Measurements from ENCODE around the gene MC1R. TPM values are rescaled to one million over a fixed set of nuclear protein-coding genes. Genes with fewer than 3 reads are reported as not detected.

The MC1R gene
- total and polyA plus RNA-seq, 2 of the 8 experiments (the other 6 are each of a cell fraction or from before 2014, with no cell fraction given): 2.2 to 2.9 TPM

- H2AK5ac ChIP-seq (ENCODE audit: low read depth, low read length): no peak overlapping the region
- FAIRE-seq (no peak), DNase-seq (ENCODE audit: low read depth in 1 of 2, low spot score in 2 of 2) (no peak)
- H2AFZ ChIP-seq (ENCODE audit: low read length): no peak overlapping the region
- CTCF ChIA-PET (ENCODE audit: partially characterized antibody): interaction anchor here (0.7 to 5.9 kb wide), 7 partner anchors 10 to 165 kb away, joined by 3 to 70 read pairs (median 4); partner anchors contain the start of genes MC1R and TUBB3
- no peaks in the 10 kb centered on the region for H3K79me2 ChIP-seq (ENCODE audit: control insufficient read depth in 1 of 2, insufficient read depth in 2 of 2, low read length in 2 of 2)
- no peak overlapping the region for H3K27ac ChIP-seq (ENCODE audit: low read depth, low read length)
- no peak overlapping the region for H2BK120ac ChIP-seq (replicated peaks; ENCODE audit: low read depth, low read length)
- H3K27me3 ChIP-seq (replicated peaks in 1 of 4; ENCODE audit: control insufficient read depth in 3 of 4, extremely low read depth in 1 of 4, insufficient read depth in 3 of 4, low read length in 3 of 4): no peaks in the 10 kb centered on the region
- no peak overlapping the region for H4K5ac ChIP-seq (ENCODE audit: insufficient read length, low read depth, low read length)
- H2BK15ac ChIP-seq (ENCODE audit: low read length): no peak overlapping the region
- 95% methylated on average over 14 of the region's 14 CpGs; no CpG with 5 or more reads in 1 of the 2 experiments for WGBS, 2 experiments (ENCODE audit: extremely low coverage in 1 of 2, insufficient coverage in 1 of 2, insufficient read length in 1 of 2, insufficient replicate concordance in 2 of 2, low coverage in 1 of 2, low lambda C conversion rate in 2 of 2, missing lambda C conversion rate in 1 of 2)
- H3K23me2 ChIP-seq (ENCODE audit: low read depth, low read length): no peaks in the 10 kb centered on the region; the same call in 1 of the 2 replicates
- no peak overlapping the region for H3K4me2 ChIP-seq (ENCODE audit: insufficient read depth in 1 of 2, low read depth in 2 of 2, low read length in 2 of 2)
- H3K9ac ChIP-seq (replicated peaks in 1 of 4; ENCODE audit: extremely low read depth in 1 of 4, low read depth in 3 of 4, low read length in 3 of 4): no peak overlapping the region
- H3K14ac ChIP-seq (ENCODE audit: insufficient read length): no peak overlapping the region
- H2BK20ac ChIP-seq (ENCODE audit: low read length): no peak overlapping the region
- H3K4ac ChIP-seq (replicated peaks; ENCODE audit: insufficient read length, low read depth, low read length): no peak overlapping the region
- no peak overlapping the region for H4K8ac ChIP-seq (ENCODE audit: extremely low read depth, insufficient read depth, low read length)
- no peak overlapping the region for H3K23ac ChIP-seq (ENCODE audit: insufficient read length)
- POLR2A ChIA-PET (ENCODE audit: partially characterized antibody): interaction anchor here (1.1 to 6.5 kb wide), 2 partner anchors 11 to 107 kb away, joined by 3 to 71 read pairs; partner anchors contain the start of gene TUBB3
- peaks cover 0 to 16% of the 10 kb centered on the region in 2 experiments; a peak in 3 of 4 replicates for H3K9me3 ChIP-seq (ENCODE audit: insufficient read depth in 2 of 2, low read depth in 1 of 2, low read length in 1 of 2)
- H4K20me1 ChIP-seq (replicated peaks in 1 of 2; ENCODE audit: control insufficient read depth in 1 of 2, insufficient read depth in 2 of 2, low read length in 2 of 2): peaks cover 0 to 4% of the 10 kb centered on the region in 2 experiments
- no peak overlapping the region for H3K18ac ChIP-seq (ENCODE audit: extremely low read depth, low read length)
- H4K91ac ChIP-seq (replicated peaks; ENCODE audit: insufficient read length, low read length): no peak overlapping the region
- peak overlapping the region; percentile 35; the same call in 1 of the 2 replicates for H2BK5ac ChIP-seq (ENCODE audit: low read depth, low read length)
- H3K79me1 ChIP-seq (ENCODE audit: low read depth, low read length): no peaks in the 10 kb centered on the region
- no peak overlapping the region for H3K4me3 ChIP-seq (ENCODE audit: extremely low read depth in 1 of 4, insufficient read depth in 2 of 4, low read depth in 3 of 4, low read length in 4 of 4)
- peaks cover 0 to 2% (median 0%) of the 10 kb centered on the region in 4 experiments; a peak in 4 of 7 replicates for H3K4me1 ChIP-seq (replicated peaks in 1 of 4; ENCODE audit: control insufficient read depth in 3 of 4, insufficient read depth in 4 of 4, low read length in 3 of 4)
- H2BK12ac ChIP-seq (ENCODE audit: low read depth, low read length): no peak overlapping the region
- no peak overlapping the region for H3K56ac ChIP-seq (replicated peaks; ENCODE audit: insufficient read length, low read depth, low read length)
- H3K36me3 ChIP-seq (ENCODE audit: control insufficient read depth in 2 of 4, insufficient read depth in 4 of 4, low read length in 3 of 4): peaks cover 2 to 13% (median 7%) of the 10 kb centered on the region in 4 experiments; a peak in 6 of 8 replicates
- TF ChIP-seq HDAC2 (IDR thresholded peaks at IDR 0.05; ENCODE audit: borderline replicate concordance in 1 of 2, low read depth in 2 of 2, low read length in 2 of 2) (no peak), KDM1A (IDR thresholded peaks at IDR 0.05; ENCODE audit: borderline replicate concordance, low read length) (no peak), RAD21 (IDR thresholded peaks at IDR 0.05 in 1 of 2, conservative IDR thresholded peaks at IDR 0.05 in 1 of 2; ENCODE audit: low read depth in 2 of 2, low read length in 2 of 2) (no peak), KDM4A (IDR thresholded peaks at IDR 0.05; ENCODE audit: low read depth, low read length, severe bottlenecking) (no peak), SRF (IDR thresholded peaks at IDR 0.05; ENCODE audit: low read depth, low read length) (no peak), MAFK (IDR thresholded peaks at IDR 0.05; ENCODE audit: low read depth, low read length) (no peak), SP1 (IDR thresholded peaks at IDR 0.05; ENCODE audit: low read depth, low read length) (no peak), TBP (IDR thresholded peaks at IDR 0.05; ENCODE audit: low read depth, low read length) (no peak), MAX (IDR thresholded peaks at IDR 0.05) (no peak), TCF12 (IDR thresholded peaks at IDR 0.05; ENCODE audit: low read depth, low read length) (no peak), EGR1 (IDR thresholded peaks at IDR 0.05; ENCODE audit: borderline replicate concordance, low read depth, low read length) (no peak), GTF2F1 (IDR thresholded peaks at IDR 0.05; ENCODE audit: borderline replicate concordance, low read depth, low read length) (no peak), SIX5 (IDR thresholded peaks at IDR 0.05; ENCODE audit: low read depth, low read length) (no peak)
Observed at GRCh38 chr16:89911375-89911774, 7.3 kb upstream of the MC1R start.
